Heart right ventricle (tissue), 16 donors: Measurements from ENCODE around the gene POU2F2. TPM values are rescaled to one million over a fixed set of nuclear protein-coding genes. Genes with fewer than 3 reads are reported as not detected.

Source experiments
- ATAC-seq, 8 donors: fragments of 200-7000 bp; cut with Tn5 transposase; one replicate each; pipeline ENCODE4 v1.9.1; 2020; ENCODE audit warnings: mild to moderate bottlenecking in 8 of 8, moderate library complexity in 8 of 8, moderate number of reproducible peaks in 1 of 8
- DNase-seq, 2 donors: peaks; one replicate each; pipeline ENCODE4 v3.0.0-alpha.2; 2020
- H3K27ac ChIP-seq, 10 donors: fragments of 200-600 bp; sonication (generic) in 2 of 10; one replicate each; pipeline versions ENCODE4 v1.5.0 to v1.8.0; 2020 to 2022; ENCODE audit warnings: mild to moderate bottlenecking in 3 of 10
- H3K27me3 ChIP-seq, 7 donors: fragments of 200-600 bp; one replicate each; pipeline ENCODE4 v1.8.0; 2021 to 2022; ENCODE audit warnings: mild to moderate bottlenecking in 2 of 7
- H3K36me3 ChIP-seq, 9 donors: fragments of 200-600 bp; sonication (generic) in 1 of 9; one replicate each; pipeline versions ENCODE4 v1.5.0 to v1.8.0; 2020 to 2022; ENCODE audit warnings: mild to moderate bottlenecking in 2 of 9
- H3K4me1 ChIP-seq, 9 donors: fragments of 200-600 bp; sonication (generic) in 1 of 9; one replicate each; pipeline versions ENCODE4 v1.5.0 to v1.8.0; 2020 to 2022; ENCODE audit warnings: mild to moderate bottlenecking in 4 of 9
- H3K4me3 ChIP-seq, 10 donors: fragments of 200-600 bp; sonication (generic) in 2 of 10; one replicate each; pipeline versions ENCODE4 v1.5.0 to v1.8.0; 2020 to 2022; ENCODE audit warnings: mild to moderate bottlenecking in 7 of 10, moderate library complexity in 2 of 10
- H3K9me3 ChIP-seq, 11 donors: fragments of 200-600 bp in 10 of 11; sonication (generic) in 2 of 11; one replicate each; pipeline versions ENCODE4 v1.5.0 to v1.8.0; 2013 to 2022; ENCODE audit warnings: mild to moderate bottlenecking in 2 of 11, control low read depth in 1 of 11, moderate library complexity in 1 of 11
- WGBS, 2 donors: extraction: QIAGEN DNeasy Blood & Tissue Kit; methylation state at CpG; one replicate each; pipeline ENCODE4 v1.1.7; 2013; ENCODE audit warnings: inconsistent platforms in 1 of 2; 5-methylcytosine and 5-hydroxymethylcytosine counted together
- intact Hi-C, 10 donors: fragments of 100-400 bp; cut with DNase I; formaldehyde crosslinking; loops; one replicate each; pipeline versions ENCODE4 v1.11.1 to v1.14.2; 2022
- polyA plus RNA-seq, 2 donors: library from polyadenylated mRNA; stranded (reverse); fragments of 200-250 nt; gene quantifications; one replicate each; pipeline ENCODE4 v1.2.3, GENCODE V29; 2013
- total RNA-seq, 10 donors: library from RNA; stranded (reverse); fragmentation: NEBNext Ultra II Directional in 3 of 10; extraction: Animal tissue kit (Norgen Biotek cat#: 25700) in 3 of 10; gene quantifications; one replicate each; pipeline versions ENCODE4 v1.2.1 to v1.2.4, GENCODE V29; 2021 to 2023
- TF ChIP-seq, protein P1 (sequence below), 9 donors: fragments of 200-600 bp; sonication (generic) in 2 of 9; IDR thresholded peaks; one replicate each; pipeline versions ENCODE4 v1.5.0 to v1.8.0; 2021 to 2022; ENCODE audit warnings: antibody characterized with exemption in 9 of 9, mild to moderate bottlenecking in 5 of 9, moderate library complexity in 1 of 9
- donor health status: Arrhythmogenic right ventricular cardiomyopathy.
- donor health status: ischemic (EF 13 %, LVEDD 7.1; RV severe dilation, severe dysfunction).
- donor health status: healthy with polysubstance abuse.
- donor health status: DM: no; HTN: yes; CAD: no.
- donor health status: DM: no; HTN: no; CAD: no.
- donor health status: ischemic (EF 25% LVEDD 6.9; RV normal size, moderate dysfunction).
- donor health status: ischemic (EF 25% LVEDD 5.7; RV mildly dilated, moderate dysfunction).
- donor health status: healthy.
- donor health status: DM: yes; HTN: yes; CAD: no.
- donor health status: Ischemic cardiomyopathy.
- donor health status: ischemic (EF 35%, LVEDD 5.7; RV mildly dilated, moderate dysfunction).
- donor health status: nonischemic (EF 11% LVEDD 7.7; RV severe dilation, severe dysfunction).
- donor health status: DM: yes; HTN: yes; CAD: no.
- donor health status: PGD.
- donor health status: ischemic (EF 29% LVEDD 5.4; RV normal size, mild dysfunction).
- donor health status: nonischemic (EF 23%, LVEDD 6.1; RV moderate dilation, normal function).

POU2F2 gene
- total and polyA plus RNA-seq, 12 donors, result 0.28 to 3.8 (median 0.69) TPM

DNA sequence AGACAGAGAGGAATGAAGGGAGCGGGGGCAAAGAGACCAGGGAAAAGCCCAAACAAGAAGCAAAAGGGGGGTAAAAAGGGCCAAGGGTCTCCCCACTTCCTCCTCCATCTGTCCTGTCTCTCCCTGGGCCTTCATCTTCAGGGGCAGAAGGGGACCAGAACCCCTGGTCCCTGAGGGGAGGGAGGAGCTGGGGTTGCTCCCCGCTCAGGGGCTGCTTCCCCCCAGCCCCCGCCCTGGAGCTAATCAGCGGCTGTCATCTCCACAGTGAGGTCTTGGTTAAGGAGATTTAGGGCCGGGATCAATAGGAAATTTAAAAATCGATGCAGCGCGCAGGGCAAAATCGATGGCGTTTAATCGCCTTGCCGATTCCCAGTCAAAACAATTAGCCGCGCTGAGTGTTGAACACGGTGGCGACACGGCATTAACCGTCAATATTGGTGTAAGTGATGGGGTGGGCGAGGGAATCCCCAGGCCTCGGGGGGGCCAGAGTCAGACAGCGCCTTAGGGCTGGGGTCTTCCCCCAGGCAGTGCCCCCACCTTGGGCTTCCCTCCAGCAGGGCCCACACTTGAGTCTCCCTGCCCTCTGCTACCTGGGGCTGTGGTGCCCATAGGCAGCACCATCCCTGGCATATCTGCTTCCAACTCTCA lies 29.5 kb upstream of the POU2F2 start:
- ATAC-seq (no peak), DNase-seq (no peak)
- Histone ChIP-seq H3K27me3 (peaks cover 0 to 53% (median 18%) of the 10 kb centered on the region in 7 donors), H3K27ac (no peak overlapping the region), H3K4me1 (no peaks in the 10 kb centered on the region), H3K4me3 (no peak overlapping the region), H3K36me3 (no peaks in the 10 kb centered on the region), H3K9me3 (no peaks in the 10 kb centered on the region)
- intact Hi-C loops, result no loop called here
- TF ChIP-seq, protein P1, sequence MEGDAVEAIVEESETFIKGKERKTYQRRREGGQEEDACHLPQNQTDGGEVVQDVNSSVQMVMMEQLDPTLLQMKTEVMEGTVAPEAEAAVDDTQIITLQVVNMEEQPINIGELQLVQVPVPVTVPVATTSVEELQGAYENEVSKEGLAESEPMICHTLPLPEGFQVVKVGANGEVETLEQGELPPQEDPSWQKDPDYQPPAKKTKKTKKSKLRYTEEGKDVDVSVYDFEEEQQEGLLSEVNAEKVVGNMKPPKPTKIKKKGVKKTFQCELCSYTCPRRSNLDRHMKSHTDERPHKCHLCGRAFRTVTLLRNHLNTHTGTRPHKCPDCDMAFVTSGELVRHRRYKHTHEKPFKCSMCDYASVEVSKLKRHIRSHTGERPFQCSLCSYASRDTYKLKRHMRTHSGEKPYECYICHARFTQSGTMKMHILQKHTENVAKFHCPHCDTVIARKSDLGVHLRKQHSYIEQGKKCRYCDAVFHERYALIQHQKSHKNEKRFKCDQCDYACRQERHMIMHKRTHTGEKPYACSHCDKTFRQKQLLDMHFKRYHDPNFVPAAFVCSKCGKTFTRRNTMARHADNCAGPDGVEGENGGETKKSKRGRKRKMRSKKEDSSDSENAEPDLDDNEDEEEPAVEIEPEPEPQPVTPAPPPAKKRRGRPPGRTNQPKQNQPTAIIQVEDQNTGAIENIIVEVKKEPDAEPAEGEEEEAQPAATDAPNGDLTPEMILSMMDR (IDR thresholded peaks at IDR 0.05), result no peak
- 81 to 84% methylated on average over 21 of the region's 21 CpGs for WGBS, 2 donors

DNA sequence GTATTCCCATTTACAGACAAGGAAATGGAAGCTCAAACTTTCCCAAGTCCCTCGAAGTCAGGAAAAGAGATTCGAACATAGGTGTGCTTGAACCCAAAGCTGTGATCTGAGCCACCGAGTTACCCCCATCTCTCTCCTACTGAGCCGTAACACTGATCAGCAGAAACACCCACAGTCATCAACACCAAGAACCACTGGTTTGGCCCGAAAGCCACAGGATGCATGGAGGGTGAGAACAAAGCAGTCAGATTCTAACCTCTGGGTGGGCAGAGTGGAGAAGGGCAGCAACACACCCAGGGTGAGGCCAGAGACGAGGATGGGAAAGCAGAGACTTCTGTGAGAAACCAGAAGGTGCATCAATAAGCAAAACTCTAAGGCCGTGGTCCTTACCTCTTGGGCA lies 27.7 kb upstream of the POU2F2 start:
- Histone ChIP-seq H3K4me3 (no peak overlapping the region), H3K9me3 (no peaks in the 10 kb centered on the region), H3K27ac (no peak overlapping the region), H3K36me3 (no peaks in the 10 kb centered on the region), H3K27me3 (peaks cover 0 to 57% (median 30%) of the 10 kb centered on the region in 7 donors), H3K4me1 (no peaks in the 10 kb centered on the region)
- WGBS, 2 donors, result 68 to 74% methylated on average over 7 of the region's 7 CpGs
- no peak for DNase-seq
- TF ChIP-seq, protein P1 (IDR thresholded peaks at IDR 0.05), result no peak
- intact Hi-C loops, result no loop called here
- no peak for ATAC-seq

DNA sequence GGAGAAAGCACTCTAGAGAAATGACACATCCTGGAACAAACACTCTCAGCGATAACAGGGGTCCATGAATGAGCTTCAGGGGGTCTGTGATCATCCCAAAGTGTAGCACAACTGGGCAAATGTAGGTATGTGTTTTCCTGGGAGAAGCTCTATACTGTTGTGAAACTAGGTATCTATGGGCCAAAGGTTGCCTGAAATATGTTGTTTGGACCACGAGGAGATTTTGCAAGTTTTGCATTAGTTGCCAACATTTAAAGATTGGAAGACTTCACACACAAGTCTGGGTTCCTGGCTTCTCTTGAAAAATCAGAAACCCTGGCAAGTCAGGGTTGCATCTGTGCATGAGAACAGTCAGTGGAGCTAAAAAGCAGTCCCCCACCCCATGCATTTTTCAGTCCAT lies 26.7 kb upstream of the POU2F2 start:
- WGBS, 2 donors, result 36 to 40% methylated on average over 2 of the region's 2 CpGs
- no peaks in the 10 kb centered on the region for H3K36me3 ChIP-seq
- no peak overlapping the region for H3K27ac ChIP-seq
- H3K4me1 ChIP-seq, result no peaks in the 10 kb centered on the region
- no peak for ATAC-seq
- H3K27me3 ChIP-seq, result peaks cover 0 to 67% (median 33%) of the 10 kb centered on the region in 7 donors
- no peak overlapping the region for H3K4me3 ChIP-seq
- no peak for DNase-seq
- no peaks in the 10 kb centered on the region for H3K9me3 ChIP-seq
- intact Hi-C loops, result no loop called here
- TF ChIP-seq, protein P1 (IDR thresholded peaks at IDR 0.05), result no peak

DNA sequence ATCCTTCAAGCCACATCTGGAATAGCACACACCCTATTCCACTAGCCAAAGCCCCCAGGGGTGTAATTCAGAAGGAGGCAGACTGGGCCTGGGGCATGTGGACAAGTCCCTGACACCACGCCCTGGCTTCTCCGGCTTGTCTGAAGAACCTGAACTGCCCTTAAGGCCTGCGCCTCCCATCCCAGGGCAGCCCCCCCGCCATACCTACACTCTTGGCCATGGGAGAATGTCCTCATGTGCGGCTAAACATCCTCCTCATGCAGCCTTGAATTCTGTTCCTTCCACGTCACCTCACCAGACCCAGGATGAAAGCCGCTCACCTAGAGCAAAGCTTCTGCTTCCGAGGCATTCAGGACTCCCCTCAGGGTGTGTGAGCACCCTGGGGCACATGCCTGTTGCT lies 24.3 kb upstream of the POU2F2 start:
- TF ChIP-seq, protein P1 (IDR thresholded peaks at IDR 0.05), result no peak
- no peaks in the 10 kb centered on the region for H3K9me3 ChIP-seq
- WGBS, 2 donors, result 86 to 89% methylated on average over 8 of the region's 8 CpGs
- H3K4me3 ChIP-seq, result no peak overlapping the region
- H3K27ac ChIP-seq, result no peak overlapping the region
- no peaks in the 10 kb centered on the region for H3K4me1 ChIP-seq
- no peaks in the 10 kb centered on the region for H3K36me3 ChIP-seq
- peaks cover 3 to 70% (median 47%) of the 10 kb centered on the region in 7 donors for H3K27me3 ChIP-seq
- ATAC-seq, result no peak
- no peak for DNase-seq
- intact Hi-C loops, result no loop called here
